ENCODE measurements around the gene KNSTRN. TPM values are rescaled to one million over a fixed set of nuclear protein-coding genes. Genes with fewer than 3 reads are reported as not detected.

The KNSTRN gene
- total RNA-seq, 4 donors from 2014 or later = 216 to 342 (median 251) TPM

DNA sequence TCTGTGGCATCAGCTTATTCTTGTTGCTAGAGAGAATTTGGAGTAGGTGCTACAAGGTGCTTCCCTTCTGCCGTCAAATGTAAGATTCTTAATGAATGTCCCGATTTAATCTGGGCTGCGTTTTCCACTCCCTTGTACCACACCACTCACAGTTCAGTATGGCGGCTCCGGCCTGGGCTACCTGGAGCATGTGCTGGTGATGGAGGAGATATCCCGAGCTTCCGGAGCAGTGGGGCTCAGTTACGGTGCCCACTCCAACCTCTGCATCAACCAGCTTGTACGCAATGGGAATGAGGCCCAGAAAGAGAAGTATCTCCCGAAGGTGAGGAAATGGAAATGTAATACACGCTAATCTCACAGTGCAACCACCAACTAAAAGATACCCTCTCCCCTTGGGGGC lies 28.0 kb downstream of the KNSTRN start:
- peaks cover 23 to 32% of the 10 kb centered on the region in 2 donors for H3K4me1 ChIP-seq
- no peak overlapping the region for H3K4me3 ChIP-seq (replicated peaks in 1 of 3)
- TF ChIP-seq POLR2A (IDR thresholded peaks at IDR 0.05) (no peak), CTCF (IDR thresholded peaks at IDR 0.05) (no peak)
- H3K9me3 ChIP-seq = no peaks in the 10 kb centered on the region
- H3K36me3 ChIP-seq = peaks cover 46 to 60% of the 10 kb centered on the region in 2 donors
- no peak for DNase-seq
- H3K27ac ChIP-seq = peak overlapping the region in 1 of 3 donors; percentile 20
- 97% methylated on average over 11 of the region's 11 CpGs for WGBS, 2 donors
- intact Hi-C loops (cut with DNase I) = no loop called here
- no peaks in the 10 kb centered on the region for H3K27me3 ChIP-seq

- intact Hi-C loops (cut with DNase I) = no loop called here
- 86 to 88% methylated on average over 7 of the region's 7 CpGs for WGBS, 2 donors
- TF ChIP-seq CTCF (IDR thresholded peaks at IDR 0.05) = no peak
- no peak overlapping the region for H3K4me3 ChIP-seq (replicated peaks in 1 of 3)
- peaks cover 60 to 76% of the 10 kb centered on the region in 2 donors for H3K36me3 ChIP-seq
- H3K27me3 ChIP-seq = no peaks in the 10 kb centered on the region
- DNase-seq = peak in 1 of 2 donors; percentile 37
- H3K9me3 ChIP-seq = no peaks in the 10 kb centered on the region
- H3K27ac ChIP-seq = peak overlapping the region in 1 of 3 donors; percentile 12
- H3K4me1 ChIP-seq = peaks cover 10 to 22% of the 10 kb centered on the region in 2 donors
Observed at GRCh38 chr15:40412095-40412759, 29.7 kb downstream of the KNSTRN start.

- no peaks in the 10 kb centered on the region for H3K27me3 ChIP-seq
- intact Hi-C loops (cut with DNase I) = no loop called here
- TF ChIP-seq POLR2A (IDR thresholded peaks at IDR 0.05) (no peak), CTCF (IDR thresholded peaks at IDR 0.05) (no peak)
- peaks cover 3 to 14% of the 10 kb centered on the region in 2 donors for H3K4me1 ChIP-seq
- peaks cover 67 to 80% of the 10 kb centered on the region in 2 donors for H3K36me3 ChIP-seq
- 89 to 92% methylated on average over 6 to 9 of the region's 9 CpGs for WGBS, 2 donors
- DNase-seq = no peak
- no peak overlapping the region for H3K4me3 ChIP-seq (replicated peaks in 1 of 3)
- H3K9me3 ChIP-seq = no peaks in the 10 kb centered on the region
- H3K27ac ChIP-seq = no peak overlapping the region
Observed at GRCh38 chr15:40413036-40413435, 30.5 kb downstream of the KNSTRN start.

DNA sequence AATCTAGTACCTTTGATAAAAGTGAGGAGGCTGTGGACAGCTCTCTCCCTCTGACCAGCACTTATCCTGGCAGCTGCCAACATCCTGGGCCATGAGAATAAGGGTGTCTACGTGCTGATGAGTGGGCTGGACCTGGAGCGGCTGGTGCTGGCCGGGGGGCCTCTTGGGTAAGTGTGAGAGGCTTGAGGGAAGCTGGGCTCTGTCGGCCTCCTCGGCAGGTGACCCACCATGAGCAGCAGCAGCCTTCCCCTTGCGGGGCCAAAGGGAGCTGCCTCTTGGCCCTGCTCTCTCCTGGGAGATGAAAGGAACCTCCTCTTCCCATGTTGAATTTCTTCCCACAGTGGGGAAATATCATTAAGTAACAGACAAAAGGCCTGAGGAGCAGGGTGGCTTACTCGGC lies 32.3 kb downstream of the KNSTRN start:
- no peak for DNase-seq
- Histone ChIP-seq H3K9me3 (no peaks in the 10 kb centered on the region), H3K27me3 (no peaks in the 10 kb centered on the region), H3K4me3 (replicated peaks in 1 of 3) (no peak overlapping the region), H3K36me3 (peaks cover 71 to 84% of the 10 kb centered on the region in 2 donors), H3K4me1 (peaks cover 1 to 6% of the 10 kb centered on the region in 2 donors), H3K27ac (peak overlapping the region in 1 of 3 donors; percentile 43)
- 85 to 94% methylated on average over 6 to 7 of the region's 7 CpGs for WGBS, 2 donors
- intact Hi-C loops (cut with DNase I) = no loop called here
- no peak for TF ChIP-seq CTCF (IDR thresholded peaks at IDR 0.05)
- no peak for TF ChIP-seq POLR2A (IDR thresholded peaks at IDR 0.05)

DNA sequence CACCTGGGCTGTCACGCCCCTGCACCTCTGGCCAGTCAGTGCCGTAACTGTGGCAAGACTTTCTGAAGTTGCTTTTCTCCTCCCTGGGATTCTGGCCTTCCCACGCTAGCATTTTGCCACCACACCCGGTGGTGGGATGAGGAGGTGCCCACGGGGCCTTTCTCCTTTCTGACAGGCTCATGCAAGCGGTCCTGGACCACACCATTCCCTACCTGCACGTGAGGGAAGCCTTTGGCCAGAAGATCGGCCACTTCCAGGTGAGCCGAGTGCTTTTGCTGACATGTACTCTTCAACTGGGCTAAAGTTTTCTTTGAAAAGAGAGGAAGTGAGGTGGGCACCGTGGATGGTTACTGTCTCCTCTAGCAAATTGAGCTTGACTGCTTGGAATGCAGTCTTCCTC lies 32.7 kb downstream of the KNSTRN start:
- DNase-seq = no peak
- TF ChIP-seq CTCF (IDR thresholded peaks at IDR 0.05) = no peak
- TF ChIP-seq POLR2A (IDR thresholded peaks at IDR 0.05) = no peak
- Histone ChIP-seq H3K4me3 (replicated peaks in 1 of 3) (no peak overlapping the region), H3K27me3 (no peaks in the 10 kb centered on the region), H3K27ac (no peak overlapping the region), H3K36me3 (peaks cover 69 to 81% of the 10 kb centered on the region in 2 donors), H3K4me1 (peaks cover 5 to 10% of the 10 kb centered on the region in 2 donors), H3K9me3 (no peaks in the 10 kb centered on the region)
- WGBS, 2 donors = 92 to 94% methylated on average over 10 of the region's 10 CpGs
- intact Hi-C loops (cut with DNase I) = no loop called here

All from thyroid gland (tissue), 4 donors.